H1 (cell line): Measurements from ENCODE around the gene PRIMA1. TPM values are rescaled to one million over a fixed set of nuclear protein-coding genes. Genes with fewer than 3 reads are reported as not detected.

ENCODE experiments used
- CTCF ChIA-PET: fragments of 300-600 bp; sonication (Branson Sonifier 250); formaldehyde crosslinking; loops from one replicate; lab custom pipeline; 2021; ENCODE audit not compliant: partially characterized antibody; lab: Charles Lee
- POLR2A ChIA-PET: fragments of 300-600 bp; sonication (Branson Sonifier 250); formaldehyde crosslinking; loops from one replicate; lab custom pipeline; 2021; ENCODE audit warnings: inconsistent platforms; ENCODE audit not compliant: partially characterized antibody; lab: Charles Lee
- DNase-seq, 2 experiments: peaks; one replicate each; pipeline versions ENCODE4 v3.0.0 to v3.0.0-alpha.2; 2010 to 2022; ENCODE audit warnings: low spot score in 2 of 2, low read depth in 1 of 2, mixed read lengths in 1 of 2
- FAIRE-seq: peaks from 2 replicates; lab custom pipeline; 2011; peaks lifted over from hg19 to GRCh38; lab: Jason Lieb, UNC
- H2AFZ ChIP-seq: 2 replicates; pipeline ENCODE4 v1.8.1; 2012; ENCODE audit warnings: low read length, inconsistent platforms
- H2AK5ac ChIP-seq: 2 replicates; pipeline ENCODE4 v1.6.1; 2013; ENCODE audit warnings: low read depth, low read length
- H2BK120ac ChIP-seq: replicated peaks from 2 replicates; pipeline ENCODE3; 2013; ENCODE audit warnings: low read depth, low read length, inconsistent platforms
- H2BK12ac ChIP-seq: 2 replicates; pipeline ENCODE4 v1.6.1; 2013; ENCODE audit warnings: low read depth, low read length
- H2BK15ac ChIP-seq: 2 replicates; pipeline ENCODE4 v1.6.1; 2013; ENCODE audit warnings: low read length
- H2BK20ac ChIP-seq: 2 replicates; pipeline ENCODE4 v1.6.1; 2013; ENCODE audit warnings: low read length
- H2BK5ac ChIP-seq: 2 replicates; pipeline ENCODE4 v1.6.1; 2013; ENCODE audit warnings: low read depth, low read length
- H3K14ac ChIP-seq: 2 replicates; pipeline ENCODE4 v1.6.1; 2013; ENCODE audit warnings: inconsistent platforms; ENCODE audit not compliant: insufficient read length
- H3K18ac ChIP-seq: 2 replicates; pipeline ENCODE4 v1.6.1; 2013; ENCODE audit warnings: low read length; ENCODE audit errors: extremely low read depth
- H3K23ac ChIP-seq: 2 replicates; pipeline ENCODE4 v1.6.1; 2013; ENCODE audit warnings: inconsistent platforms; ENCODE audit not compliant: insufficient read length
- H3K23me2 ChIP-seq: 2 replicates; pipeline ENCODE4 v1.6.1; 2013; ENCODE audit warnings: low read depth, low read length
- H3K27ac ChIP-seq: 2 replicates; pipeline ENCODE4 v1.6.1; 2011; ENCODE audit warnings: low read depth, low read length, inconsistent platforms
- H3K27me3 ChIP-seq, 4 experiments: replicated peaks in 1 of 4; 1 replicate in 1 of 4; 2 replicates in 3 of 4; pipeline versions ENCODE4 v1.6.1 to v1.8.1; 2011 to 2013; ENCODE audit warnings: low read length in 3 of 4, mild to moderate bottlenecking in 3 of 4, inconsistent platforms in 2 of 4, mixed read lengths in 2 of 4, moderate library complexity in 1 of 4; ENCODE audit not compliant: control insufficient read depth in 3 of 4, insufficient read depth in 3 of 4; ENCODE audit errors: extremely low read depth in 1 of 4
- H3K36me3 ChIP-seq, 4 experiments: 2 replicates each; pipeline versions ENCODE4 v1.6.1 to v1.8.1; 2011 to 2013; ENCODE audit warnings: mild to moderate bottlenecking in 4 of 4, low read length in 3 of 4, moderate library complexity in 2 of 4, control low read depth in 1 of 4, inconsistent platforms in 1 of 4; ENCODE audit not compliant: insufficient read depth in 4 of 4, control insufficient read depth in 2 of 4
- H3K4ac ChIP-seq: replicated peaks from 2 replicates; pipeline ENCODE3; 2013; ENCODE audit warnings: low read length, low read depth, mixed read lengths, inconsistent platforms; ENCODE audit not compliant: insufficient read length
- H3K4me1 ChIP-seq, 4 experiments: replicated peaks in 1 of 4; 1 replicate in 1 of 4; 2 replicates in 3 of 4; pipeline versions ENCODE4 v1.6.1 to v1.8.1; 2011 to 2013; ENCODE audit warnings: low read length in 3 of 4, inconsistent platforms in 2 of 4, mixed read lengths in 1 of 4; ENCODE audit not compliant: insufficient read depth in 4 of 4, control insufficient read depth in 3 of 4
- H3K4me2 ChIP-seq, 2 experiments: 2 replicates each; pipeline versions ENCODE4 v1.6.1 to v1.8.1; 2011 to 2013; ENCODE audit warnings: low read depth in 2 of 2, low read length in 2 of 2, control low read depth in 1 of 2, inconsistent platforms in 1 of 2, mild to moderate bottlenecking in 1 of 2; ENCODE audit not compliant: insufficient read depth in 1 of 2
- H3K4me3 ChIP-seq, 4 experiments: fragments of 200-600, 300-600 bp in 1 of 4; sonication (generic), shearing (Covaris generic), sonication (Bioruptor Twin) in 1 of 4; 2 replicates each; pipeline versions ENCODE4 v1.5.1 to v1.8.1; 2011 to 2016; ENCODE audit warnings: low read length in 4 of 4, low read depth in 3 of 4, control low read depth in 2 of 4, inconsistent platforms in 2 of 4, mild to moderate bottlenecking in 2 of 4, mixed read lengths in 1 of 4, moderate library complexity in 1 of 4; ENCODE audit not compliant: insufficient read depth in 2 of 4; ENCODE audit errors: extremely low read depth in 1 of 4
- H3K56ac ChIP-seq: replicated peaks from 2 replicates; pipeline ENCODE3; 2013; ENCODE audit warnings: low read depth, mild to moderate bottlenecking, mixed read lengths, low read length, inconsistent platforms; ENCODE audit not compliant: insufficient read length
- H3K79me1 ChIP-seq: 2 replicates; pipeline ENCODE4 v1.6.1; 2013; ENCODE audit warnings: low read depth, low read length, control low read depth
- H3K79me2 ChIP-seq, 2 experiments: 2 replicates each; pipeline versions ENCODE4 v1.6.1 to v1.8.1; 2012 to 2013; ENCODE audit warnings: low read length in 2 of 2, mild to moderate bottlenecking in 2 of 2, inconsistent platforms in 1 of 2; ENCODE audit not compliant: insufficient read depth in 2 of 2, control insufficient read depth in 1 of 2
- H3K9ac ChIP-seq, 4 experiments: replicated peaks in 1 of 4; 1 replicate in 1 of 4; 2 replicates in 3 of 4; pipeline versions ENCODE4 v1.6.1 to v1.8.1; 2011 to 2013; ENCODE audit warnings: low read depth in 3 of 4, low read length in 3 of 4, control low read depth in 2 of 4, mild to moderate bottlenecking in 2 of 4, moderate library complexity in 2 of 4, inconsistent platforms in 1 of 4; ENCODE audit errors: extremely low read depth in 1 of 4
- H3K9me3 ChIP-seq, 2 experiments: 2 replicates each; pipeline versions ENCODE4 v1.6.1 to v1.8.1; 2012 to 2013; ENCODE audit warnings: mild to moderate bottlenecking in 2 of 2, moderate library complexity in 2 of 2, control low read depth in 1 of 2, inconsistent platforms in 1 of 2, low read depth in 1 of 2, low read length in 1 of 2, mixed read lengths in 1 of 2; ENCODE audit not compliant: insufficient read depth in 2 of 2
- H4K20me1 ChIP-seq, 2 experiments: replicated peaks in 1 of 2; 2 replicates each; pipeline versions ENCODE3 to v1.8.1; 2011 to 2013; ENCODE audit warnings: inconsistent platforms in 2 of 2, low read length in 2 of 2, mild to moderate bottlenecking in 1 of 2; ENCODE audit not compliant: insufficient read depth in 2 of 2, control insufficient read depth in 1 of 2
- H4K5ac ChIP-seq: 2 replicates; pipeline ENCODE4 v1.6.1; 2013; ENCODE audit warnings: low read length, low read depth, mixed read lengths, inconsistent platforms; ENCODE audit not compliant: insufficient read length
- H4K8ac ChIP-seq: 2 replicates; pipeline ENCODE4 v1.8.0; 2013; ENCODE audit warnings: mild to moderate bottlenecking, moderate library complexity, low read length, inconsistent platforms; ENCODE audit not compliant: insufficient read depth; ENCODE audit errors: extremely low read depth
- H4K91ac ChIP-seq: replicated peaks from 2 replicates; pipeline ENCODE3; 2013; ENCODE audit warnings: low read length, mixed read lengths, inconsistent platforms; ENCODE audit not compliant: insufficient read length
- CBX8 ChIP-seq: fragments of 300-800, 300-1000 bp; sonication (generic); IDR thresholded peaks from 2 replicates; pipeline ENCODE4 v1.7.1; 2016; ENCODE audit warnings: low read depth, low read length, borderline replicate concordance
- CHD1 ChIP-seq: IDR thresholded peaks from 2 replicates; pipeline ENCODE4 v1.6.1; 2012; ENCODE audit warnings: low read depth, low read length, improper control_type of control experiment
- HDAC6 ChIP-seq: IDR thresholded peaks from one replicate; pipeline ENCODE4 v1.7.1; 2012; ENCODE audit warnings: low read depth, mild to moderate bottlenecking, inconsistent platforms, low read length, moderate library complexity
- KDM1A ChIP-seq: fragments of 200-600, 300-600 bp; sonication (generic); IDR thresholded peaks from 2 replicates; pipeline ENCODE4 v1.7.1; 2016; ENCODE audit warnings: mild to moderate bottlenecking, low read length, borderline replicate concordance
- PHF8 ChIP-seq: fragments of 200-600 bp; sonication (generic); conservative IDR thresholded peaks from 2 replicates; pipeline ENCODE4 v1.7.1; 2012; ENCODE audit warnings: low read depth, mild to moderate bottlenecking, inconsistent platforms, low read length, moderate library complexity
- POLR2AphosphoS5 ChIP-seq: IDR thresholded peaks from 2 replicates; pipeline ENCODE4 v1.6.1; 2011; ENCODE audit warnings: low read depth, low read length
- POU5F1 ChIP-seq: IDR thresholded peaks from 2 replicates; pipeline ENCODE4 v1.6.1; 2011; ENCODE audit warnings: low read depth, mild to moderate bottlenecking, low read length, moderate library complexity
- RBBP5 ChIP-seq: IDR thresholded peaks from 2 replicates; pipeline ENCODE4 v1.7.1; 2012; ENCODE audit warnings: low read depth, mild to moderate bottlenecking, inconsistent platforms, low read length, moderate library complexity, borderline replicate concordance
- SP4 ChIP-seq: IDR thresholded peaks from 2 replicates; pipeline ENCODE4 v1.6.1; 2012; ENCODE audit warnings: low read length, inconsistent platforms
- SUZ12 ChIP-seq: fragments of 200-600 bp; sonication (generic); IDR thresholded peaks from 2 replicates; pipeline ENCODE4 v1.6.1; 2012; ENCODE audit warnings: mild to moderate bottlenecking, inconsistent platforms, low read length, moderate library complexity, mixed read lengths
- ZNF274 ChIP-seq: IDR thresholded peaks from 2 replicates; pipeline ENCODE4 v1.7.0; 2012; ENCODE audit warnings: low read length, borderline replicate concordance; ENCODE audit errors: extremely low read depth
- WGBS, 2 experiments: shearing (Covaris generic) in 1 of 2; methylation state at CpG; one replicate each; pipeline versions ENCODE4 v1.1.6 to v1.1.7; 2013 to 2015; ENCODE audit warnings: low lambda C conversion rate in 2 of 2, mixed read lengths in 2 of 2, inconsistent platforms in 1 of 2, low coverage in 1 of 2, missing lambda C conversion rate in 1 of 2; ENCODE audit not compliant: insufficient replicate concordance in 2 of 2, insufficient coverage in 1 of 2, insufficient read length in 1 of 2; ENCODE audit errors: extremely low coverage in 1 of 2, missing lambda C conversion rate in 1 of 2; 5-methylcytosine and 5-hydroxymethylcytosine counted together
- polyA plus RNA-seq, 7 experiments: library from polyadenylated mRNA; depleted of rRNA in 3 of 7; stranded (reverse) in 5 of 7; unstranded in 2 of 7; fragments of >200 nt in 5 of 7; fragments of 200-250 nt in 2 of 7; gene quantifications; 1 replicate in 5 of 7; 2 replicates in 1 of 7; 4 replicates in 1 of 7; pipeline versions ENCODE4 v1.2.1 to v1.2.3, GENCODE V29; 2011 to 2013; ENCODE audit warnings: missing spikeins in 2 of 7, mixed read lengths in 2 of 7
- total RNA-seq: library from RNA; stranded (reverse); fragmentation: NEBNext Ultra II Directional; extraction: Animal tissue kit (Norgen Biotek cat#: 25700); gene quantifications from 2 replicates; pipeline ENCODE4 v1.2.1, GENCODE V29; 2021

PRIMA1 gene
- total and polyA plus RNA-seq, 2 of the 8 experiments (the other 6 are each of a cell fraction or from before 2014, with no cell fraction given): 2.8 to 4.5 TPM

- Histone ChIP-seq H3K27me3 (no peaks in the 10 kb centered on the region), H3K56ac (no peak overlapping the region), H3K9ac (no peak overlapping the region), H3K79me2 (no peaks in the 10 kb centered on the region), H2BK20ac (no peak overlapping the region), H3K18ac (no peak overlapping the region), H2AFZ (no peak overlapping the region), H4K8ac (no peak overlapping the region), H3K14ac (no peak overlapping the region), H3K23me2 (peaks cover under 1% of the 10 kb centered on the region; the same call in 1 of the 2 replicates), H2BK5ac (peak overlapping the region; percentile 69; the same call in 1 of the 2 replicates), H2BK12ac (no peak overlapping the region), H2AK5ac (no peak overlapping the region), H3K4me3 (no peak overlapping the region), H3K4me1 (peaks cover 0 to 3% (median 0%) of the 10 kb centered on the region in 4 experiments; a peak in 1 of 7 replicates), H4K5ac (no peak overlapping the region), H4K91ac (no peak overlapping the region), H3K79me1 (no peaks in the 10 kb centered on the region), H2BK15ac (no peak overlapping the region; the same call in 1 of the 2 replicates), H3K27ac (no peak overlapping the region), H3K36me3 (no peaks in the 10 kb centered on the region), H3K4ac (no peak overlapping the region), H2BK120ac (peak overlapping the region; percentile 5), H3K4me2 (no peak overlapping the region), H3K9me3 (no peaks in the 10 kb centered on the region), H3K23ac (no peak overlapping the region), H4K20me1 (no peaks in the 10 kb centered on the region)
- no peak for DNase-seq
- ChIA-PET CTCF (interaction anchor here (1.1 to 1.6 kb wide), 3 partner anchors 46 to 122 kb away, joined by 3 to 4 read pairs (median 3); no protein-coding TSS in a partner anchor), POLR2A (no interaction called here)
- TF ChIP-seq KDM1A: no peak
- no peak for TF ChIP-seq CHD1
- no peak for TF ChIP-seq ZNF274
- TF ChIP-seq POLR2AphosphoS5: no peak
- TF ChIP-seq PHF8: no peak
- no peak for TF ChIP-seq HDAC6
- TF ChIP-seq SP4: no peak
- no peak for TF ChIP-seq RBBP5
- TF ChIP-seq CBX8: no peak
- TF ChIP-seq POU5F1: no peak
- no peak for TF ChIP-seq SUZ12
- WGBS, 2 experiments: 78% methylated on average over 4 of the region's 4 CpGs; no CpG with 5 or more reads in 1 of the 2 experiments
- FAIRE-seq: no peak
Observed at GRCh38 chr14:93752980-93753561, 35.2 kb downstream of the PRIMA1 start.
